ENCODE data around the gene HLA-DOA. TPM values are rescaled to one million over a fixed set of nuclear protein-coding genes. Genes with fewer than 3 reads are reported as not detected.

The HLA-DOA gene
- total RNA-seq, 4 donors from 2014 or later, result 2.1 to 10.9 (median 6.1) TPM

- TF ChIP-seq CTCF (IDR thresholded peaks at IDR 0.05; ENCODE audit: low read depth), result no peak
These were observed 41.1 kb downstream of the HLA-DOA start, which contains the start of gene BRD2 for GRCh38 chr6:32968093-32968866. TSS of gene BRD2 (plus strand) at chr6:32968594. CDS start at chr6:32972899, 4,305 bp downstream.

GRCh38 chr6:32967151-32968091 lies 42.0 kb downstream of the HLA-DOA start:
- no peak for TF ChIP-seq CTCF (IDR thresholded peaks at IDR 0.05; ENCODE audit: low read depth)

- TF ChIP-seq CTCF (IDR thresholded peaks at IDR 0.05; ENCODE audit: low read depth), result no peak
These were observed 44.6 kb downstream of the HLA-DOA start for GRCh38 chr6:32964776-32965175.

- TF ChIP-seq CTCF (IDR thresholded peaks at IDR 0.05; ENCODE audit: low read depth), result no peak
These were observed 45.5 kb downstream of the HLA-DOA start for GRCh38 chr6:32963866-32964265.

GRCh38 chr6:32962213-32962826 lies 47.1 kb downstream of the HLA-DOA start:
- TF ChIP-seq CTCF (IDR thresholded peaks at IDR 0.05; ENCODE audit: low read depth), result no peak

- TF ChIP-seq CTCF (IDR thresholded peaks at IDR 0.05; ENCODE audit: low read depth), result no peak
These were observed 48.8 kb downstream of the HLA-DOA start for GRCh38 chr6:32960563-32960962.

Data from subcutaneous adipose tissue (tissue), 4 donors.